DOHH2 (cell line): ENCODE data around the gene PTGER3.

Experiments used
- CTCF ChIP-seq: fragments of 200-600 bp; sonication (generic); IDR thresholded peaks from one replicate; pipeline ENCODE4 v1.5.1; 2014; ENCODE audit warnings: antibody characterized with exemption, mild to moderate bottlenecking, low read depth, low read length; ENCODE audit not compliant: poor library complexity, severe bottlenecking
- EZH2phosphoT487 ChIP-seq: fragments of 200-600 bp; sonication (generic); IDR thresholded peaks from 2 replicates; pipeline ENCODE4 v1.6.1; 2017; ENCODE audit warnings: borderline replicate concordance, mild to moderate bottlenecking, antibody characterized with exemption, low read length, moderate library complexity, mixed read lengths

GRCh38 chr1:70963374-70963773 is 84.2 kb downstream of the PTGER3 start:
- TF ChIP-seq CTCF (no peak), EZH2phosphoT487 (no peak)
